Right lobe of liver (tissue), 4 donors: ENCODE results near the gene APOB.

Experiments used
- POLR2A ChIP-seq: fragments of 450-650 bp; IDR thresholded peaks from one replicate; pipeline ENCODE4 v1.6.1; 2017; ENCODE audit warnings: antibody characterized with exemption, mild to moderate bottlenecking
- TF ChIP-seq, protein P1 (sequence below), 4 donors: fragments of 200-600 bp in 3 of 4; fragments of 450-650 bp in 1 of 4; IDR thresholded peaks; one replicate each; pipeline versions ENCODE4 v1.5.1 to v1.8.0; 2016 to 2022; ENCODE audit warnings: antibody characterized with exemption in 4 of 4, mild to moderate bottlenecking in 2 of 4
- donor health status: DM: no; HTN: no; CAD: no.
- donor health status: DM: no; HTN: no; CAD: no.
- donor health status: DM: no; HTN: yes; CAD: no.

DNA sequence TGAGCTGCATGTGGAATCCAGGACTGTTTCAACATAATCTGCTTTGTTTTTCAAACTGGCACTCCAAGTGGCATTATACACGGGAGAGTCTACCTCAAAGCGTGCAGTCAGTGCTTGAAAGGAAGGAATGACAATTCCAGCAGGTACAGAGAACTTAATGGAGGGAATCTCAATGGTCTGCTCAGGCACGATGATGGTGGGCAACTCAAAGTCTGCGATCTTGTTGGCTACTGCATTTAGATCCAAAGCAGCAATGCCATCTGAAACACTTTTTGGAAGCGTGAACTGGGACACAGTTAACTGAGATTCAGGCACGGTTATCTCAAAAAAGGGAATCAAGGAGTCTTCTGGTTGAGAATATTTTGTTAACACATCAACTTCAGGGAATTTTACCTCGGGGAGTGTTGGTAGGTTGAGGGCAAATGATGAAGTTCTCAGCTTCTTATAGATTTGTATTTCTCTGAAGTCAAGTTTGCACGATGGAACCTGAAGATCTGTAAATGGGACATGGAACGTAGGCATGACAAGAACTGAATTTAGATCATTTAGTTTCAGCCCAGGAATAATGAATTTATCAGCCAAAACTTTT lies 38.7 kb downstream of the APOB start:
- TF ChIP-seq, protein P1, sequence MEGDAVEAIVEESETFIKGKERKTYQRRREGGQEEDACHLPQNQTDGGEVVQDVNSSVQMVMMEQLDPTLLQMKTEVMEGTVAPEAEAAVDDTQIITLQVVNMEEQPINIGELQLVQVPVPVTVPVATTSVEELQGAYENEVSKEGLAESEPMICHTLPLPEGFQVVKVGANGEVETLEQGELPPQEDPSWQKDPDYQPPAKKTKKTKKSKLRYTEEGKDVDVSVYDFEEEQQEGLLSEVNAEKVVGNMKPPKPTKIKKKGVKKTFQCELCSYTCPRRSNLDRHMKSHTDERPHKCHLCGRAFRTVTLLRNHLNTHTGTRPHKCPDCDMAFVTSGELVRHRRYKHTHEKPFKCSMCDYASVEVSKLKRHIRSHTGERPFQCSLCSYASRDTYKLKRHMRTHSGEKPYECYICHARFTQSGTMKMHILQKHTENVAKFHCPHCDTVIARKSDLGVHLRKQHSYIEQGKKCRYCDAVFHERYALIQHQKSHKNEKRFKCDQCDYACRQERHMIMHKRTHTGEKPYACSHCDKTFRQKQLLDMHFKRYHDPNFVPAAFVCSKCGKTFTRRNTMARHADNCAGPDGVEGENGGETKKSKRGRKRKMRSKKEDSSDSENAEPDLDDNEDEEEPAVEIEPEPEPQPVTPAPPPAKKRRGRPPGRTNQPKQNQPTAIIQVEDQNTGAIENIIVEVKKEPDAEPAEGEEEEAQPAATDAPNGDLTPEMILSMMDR (IDR thresholded peaks at IDR 0.05) = no peak
- TF ChIP-seq POLR2A = peak; percentile 23
